Putamen (tissue), 1 donor: ENCODE data around the gene NAP1L1.

Experiments used
- DNase-seq: peaks from one replicate; pipeline ENCODE4 v3.0.0-alpha.2; 2016; ENCODE audit warnings: low spot score

Gene NAP1L1, protein sequence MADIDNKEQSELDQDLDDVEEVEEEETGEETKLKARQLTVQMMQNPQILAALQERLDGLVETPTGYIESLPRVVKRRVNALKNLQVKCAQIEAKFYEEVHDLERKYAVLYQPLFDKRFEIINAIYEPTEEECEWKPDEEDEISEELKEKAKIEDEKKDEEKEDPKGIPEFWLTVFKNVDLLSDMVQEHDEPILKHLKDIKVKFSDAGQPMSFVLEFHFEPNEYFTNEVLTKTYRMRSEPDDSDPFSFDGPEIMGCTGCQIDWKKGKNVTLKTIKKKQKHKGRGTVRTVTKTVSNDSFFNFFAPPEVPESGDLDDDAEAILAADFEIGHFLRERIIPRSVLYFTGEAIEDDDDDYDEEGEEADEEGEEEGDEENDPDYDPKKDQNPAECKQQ

DNA sequence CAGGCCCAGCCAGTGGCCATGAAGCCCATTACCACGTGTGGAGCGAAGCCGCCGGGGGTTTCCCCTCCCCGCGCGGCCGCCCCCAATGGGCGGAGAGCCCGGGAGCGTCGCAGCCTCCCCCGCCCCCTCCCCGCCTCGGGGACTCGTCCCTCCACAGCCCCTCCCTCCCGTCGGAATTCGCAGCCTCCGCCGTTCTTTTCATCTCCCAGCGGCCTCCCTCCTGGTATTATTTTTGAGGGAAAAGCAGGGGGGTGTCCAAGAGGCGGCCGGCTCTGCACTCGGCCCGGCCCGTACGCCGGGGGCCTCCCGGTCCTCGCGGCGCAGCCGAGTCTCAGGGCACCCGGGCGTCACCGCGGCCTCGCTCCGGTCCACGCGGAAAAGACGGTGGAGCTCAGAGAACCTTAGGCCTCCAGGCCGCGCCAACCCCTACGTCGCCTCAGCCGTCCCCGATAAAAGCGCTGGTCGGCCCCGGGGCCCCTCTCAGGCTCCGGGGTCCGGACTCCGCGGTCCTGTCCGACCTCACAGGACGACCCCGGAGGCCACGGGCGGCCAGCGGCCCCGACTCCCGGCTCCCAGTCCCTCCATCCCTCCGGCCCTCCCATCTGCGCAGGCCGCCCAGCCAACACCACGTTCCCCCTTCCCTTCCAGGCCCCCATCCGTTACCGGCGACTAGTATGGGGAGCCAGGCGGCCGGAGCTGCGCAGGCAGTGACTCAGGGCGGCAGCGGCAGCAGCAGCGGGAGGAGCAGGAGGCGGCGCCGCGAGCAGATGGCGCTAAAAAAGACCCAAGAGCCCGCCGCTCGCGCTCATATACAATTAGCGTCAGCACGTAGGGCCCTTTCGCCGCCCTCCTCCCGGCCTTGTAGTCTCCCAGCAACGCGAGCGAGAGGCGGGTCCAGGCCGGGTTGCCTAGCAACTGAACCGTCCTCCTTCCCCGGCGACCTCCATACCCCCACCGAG lies at the start of gene NAP1L1:
Gene NAP1L1, minus strand, starts transcription at position 782 of the 959 bp plus-strand sequence. CDS start 10,466 bp downstream, outside the sequence.
- peak; percentile 98 for DNase-seq

DNA sequence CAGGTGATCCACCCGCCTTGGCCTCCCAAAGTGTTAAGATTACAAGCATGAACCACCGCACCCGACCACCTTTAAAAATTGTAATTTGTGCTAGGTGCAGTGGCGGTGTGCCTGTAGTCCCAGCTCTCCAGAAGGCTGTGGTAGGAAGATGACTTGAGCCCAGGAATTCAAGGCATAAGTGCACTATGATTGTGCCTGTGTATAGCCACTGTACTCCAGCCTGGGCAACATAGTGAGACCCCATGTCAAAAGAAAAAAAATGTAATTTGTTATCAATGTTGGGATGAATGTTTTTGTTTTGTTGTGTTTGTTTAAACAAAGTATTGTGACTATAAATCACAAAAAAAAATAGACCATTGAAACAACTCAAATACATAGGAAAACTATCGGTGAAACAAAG lies 43.1 kb upstream of the NAP1L1 start:
- no peak for DNase-seq

DNA sequence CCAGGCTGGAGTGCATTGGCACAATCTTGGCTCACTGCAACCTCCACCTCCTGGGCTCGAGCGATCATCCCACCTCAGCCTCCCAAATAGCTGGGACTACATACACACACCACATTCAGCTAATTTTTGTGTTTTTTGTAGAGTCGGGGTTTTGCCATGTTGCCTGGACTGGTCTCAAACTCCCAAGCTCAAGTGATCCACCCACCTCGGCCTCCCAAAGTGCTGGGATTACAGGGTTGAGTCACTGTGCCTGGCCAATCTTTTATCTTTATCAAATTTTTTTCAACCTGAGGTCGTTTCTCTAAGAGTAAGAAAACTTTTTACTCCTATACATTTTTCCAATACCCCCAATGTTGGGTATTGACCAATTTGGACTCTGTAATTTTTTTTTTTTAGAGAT lies 40.0 kb upstream of the NAP1L1 start:
- no peak for DNase-seq

DNA sequence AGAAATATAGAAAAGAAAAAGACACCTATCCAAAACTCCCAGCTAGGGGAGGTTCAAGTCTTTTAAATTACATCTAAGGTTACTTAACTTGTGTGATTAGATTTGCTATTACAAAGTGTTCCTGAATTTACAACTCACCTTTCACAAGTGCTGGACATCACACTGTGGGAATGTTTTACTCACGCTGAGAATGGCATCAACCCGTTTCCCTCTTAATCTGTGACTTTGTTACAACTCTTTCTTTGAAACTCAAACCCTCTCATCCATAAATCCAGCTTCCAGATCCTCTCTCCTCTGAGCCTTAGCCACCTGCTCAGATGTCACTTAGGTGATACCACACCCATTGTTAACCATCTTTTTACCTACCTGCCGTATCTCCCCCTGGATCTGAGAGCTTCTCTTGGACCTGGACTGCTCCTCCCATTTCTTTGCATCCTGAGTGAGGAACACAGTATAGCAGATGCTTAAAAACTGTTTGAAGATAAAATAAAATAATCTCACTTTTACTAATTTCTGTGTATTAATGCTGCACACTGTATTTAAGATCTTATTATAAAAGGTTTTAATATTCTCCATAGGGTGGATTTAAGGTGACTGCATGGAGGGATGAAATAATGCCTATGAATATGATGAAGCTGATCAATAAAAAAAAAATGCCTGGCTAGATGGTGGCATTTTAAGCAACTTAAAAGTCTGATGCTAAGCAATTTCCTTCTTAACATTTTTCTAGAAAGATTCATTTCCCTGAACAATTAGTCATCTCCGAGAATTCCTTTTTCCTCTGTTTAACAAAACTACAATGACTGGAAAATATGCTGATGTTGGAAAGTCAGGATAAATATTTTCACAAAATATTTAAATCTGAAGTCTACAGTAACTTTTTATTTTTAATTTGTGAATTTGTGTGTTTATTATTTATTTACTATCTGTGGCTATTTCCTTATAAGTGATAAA lies 39.1 kb upstream of the NAP1L1 start:
- DNase-seq = no peak

DNA sequence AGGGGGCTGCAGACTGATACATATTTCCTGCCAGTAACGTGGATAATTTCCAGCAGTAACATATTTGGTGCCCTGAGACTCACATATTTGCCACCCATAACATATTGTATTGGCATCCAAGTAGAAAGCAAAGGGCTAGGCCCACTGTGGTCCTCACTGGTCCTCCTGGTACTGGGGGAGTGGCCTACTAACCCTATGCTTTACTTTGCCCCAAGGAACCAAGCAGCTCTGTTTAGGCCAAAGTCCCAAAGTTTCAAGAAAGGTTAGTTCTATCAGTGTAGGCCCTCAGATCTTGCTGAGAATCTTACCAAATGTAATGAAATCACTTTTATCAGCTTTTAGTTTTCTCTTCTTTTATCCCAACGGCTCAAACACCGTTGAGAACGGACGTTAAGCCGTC lies 35.4 kb upstream of the NAP1L1 start:
- DNase-seq = no peak

DNA sequence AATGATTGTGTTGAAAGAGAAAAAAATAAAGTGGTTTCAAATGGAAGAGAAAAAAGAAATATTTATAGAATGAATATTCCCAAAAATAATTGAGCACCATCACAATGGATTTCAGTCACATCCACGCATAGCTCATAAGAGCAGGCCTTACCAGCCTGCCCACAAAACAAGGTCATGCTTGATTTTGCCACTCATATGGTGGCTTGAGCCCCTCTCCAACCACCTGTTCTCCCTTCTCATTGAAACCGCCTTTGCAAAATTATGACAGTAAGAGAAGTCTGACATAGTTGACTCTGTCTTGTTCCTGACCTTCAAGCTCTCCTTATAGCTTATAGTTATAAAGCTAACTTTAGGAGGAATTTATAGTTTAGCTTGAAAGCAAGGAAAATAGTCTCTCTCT lies 33.3 kb upstream of the NAP1L1 start:
- no peak for DNase-seq

DNA sequence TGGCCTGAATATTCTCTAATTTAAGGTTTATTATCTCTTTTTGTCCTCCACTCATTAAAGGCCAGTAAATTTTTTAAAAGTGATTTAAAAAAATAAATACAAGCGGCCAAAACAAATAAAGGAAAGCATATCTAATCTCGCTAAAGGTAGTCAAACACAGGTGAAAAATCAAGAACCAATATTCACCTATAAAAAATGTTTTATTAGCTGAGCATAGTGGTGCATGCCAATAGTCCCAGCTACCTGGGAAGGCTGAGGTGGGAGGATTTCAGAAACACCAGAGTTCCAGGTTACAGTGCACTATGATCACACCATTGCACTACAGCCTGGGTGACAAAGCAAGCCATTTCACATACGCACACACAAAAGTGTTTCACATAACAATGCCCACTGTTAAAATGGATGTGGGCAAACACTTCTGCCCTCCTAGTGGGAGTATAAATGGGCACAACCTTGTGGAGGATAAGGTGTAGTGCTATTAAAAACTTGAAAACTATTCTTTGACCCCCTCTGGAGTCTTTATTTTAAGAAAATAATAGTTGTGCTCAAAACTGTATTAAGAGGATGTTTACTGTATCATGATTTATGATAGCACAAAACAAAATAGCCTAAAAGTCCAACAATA lies 32.7 kb upstream of the NAP1L1 start:
- DNase-seq = no peak

DNA sequence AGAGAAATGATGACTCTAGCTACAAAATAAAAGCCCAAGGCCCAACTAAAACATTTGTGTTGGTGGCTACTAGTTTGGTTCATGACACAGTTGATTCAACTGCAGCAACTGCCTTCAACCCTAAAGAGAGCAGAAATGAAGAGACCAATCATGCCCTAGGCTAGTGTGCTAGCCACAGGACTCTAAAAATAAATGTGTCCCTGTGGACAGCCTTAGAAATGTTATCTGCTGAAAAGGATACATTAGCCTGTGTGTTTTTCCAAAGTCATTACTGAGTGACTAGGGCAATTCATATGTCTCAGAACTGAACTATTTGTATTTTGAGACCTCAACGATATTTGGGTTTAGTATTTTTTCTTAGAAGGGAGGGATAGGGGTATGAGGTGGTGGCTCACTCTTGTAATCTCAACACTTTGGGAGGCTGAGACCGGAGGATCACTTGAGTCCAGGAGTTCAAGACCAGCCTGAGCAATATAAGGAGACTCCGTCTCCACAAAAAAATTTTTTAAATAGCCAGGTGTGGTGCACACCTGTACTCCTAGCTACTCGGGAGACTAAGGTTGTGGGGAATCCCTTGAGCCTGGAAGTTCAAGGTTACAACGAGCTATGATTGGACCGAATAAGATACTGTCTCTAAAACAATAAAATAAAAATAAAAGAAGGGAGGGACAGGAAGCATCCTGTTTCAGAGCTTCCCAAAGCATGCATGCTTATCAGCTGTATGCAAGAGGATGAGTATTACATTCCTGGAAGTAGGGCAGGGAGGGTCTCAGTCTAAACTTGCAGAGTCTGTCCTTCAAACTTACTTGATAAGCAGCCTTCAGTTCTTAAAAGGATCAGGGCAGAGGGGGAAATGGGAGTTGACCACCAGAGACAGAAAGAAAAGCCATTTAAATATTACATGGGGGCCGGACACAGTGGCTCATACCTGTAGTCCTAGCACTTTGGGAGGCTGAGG lies 29.6 kb upstream of the NAP1L1 start:
- no peak for DNase-seq

DNA sequence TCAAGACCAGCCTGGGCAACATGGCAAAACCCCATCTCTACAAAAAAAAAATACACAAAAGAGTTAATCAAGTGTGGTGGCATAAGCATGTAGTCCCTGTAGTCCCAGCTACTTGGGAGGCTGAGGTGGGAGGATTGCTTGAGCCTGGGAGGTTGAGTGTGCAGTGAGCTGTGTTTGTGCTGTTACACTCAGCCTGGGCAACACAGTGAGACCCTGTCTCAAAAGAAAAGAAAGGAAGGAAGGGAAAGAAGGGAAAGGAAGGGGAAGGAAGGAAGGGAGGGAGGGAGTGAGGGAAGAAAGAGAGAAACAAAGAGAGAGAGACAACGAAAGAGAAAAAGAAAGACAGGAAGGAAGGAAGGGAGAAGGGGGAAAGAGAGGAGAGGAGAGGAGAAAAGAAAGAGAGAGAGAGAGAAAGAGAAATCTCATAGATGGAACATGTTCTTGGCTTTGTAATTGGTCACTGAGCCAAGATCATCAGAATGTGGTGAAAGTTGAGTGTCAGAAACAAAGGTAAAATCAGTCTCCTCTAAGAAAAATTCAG lies 26.8 kb upstream of the NAP1L1 start:
- no peak for DNase-seq

DNA sequence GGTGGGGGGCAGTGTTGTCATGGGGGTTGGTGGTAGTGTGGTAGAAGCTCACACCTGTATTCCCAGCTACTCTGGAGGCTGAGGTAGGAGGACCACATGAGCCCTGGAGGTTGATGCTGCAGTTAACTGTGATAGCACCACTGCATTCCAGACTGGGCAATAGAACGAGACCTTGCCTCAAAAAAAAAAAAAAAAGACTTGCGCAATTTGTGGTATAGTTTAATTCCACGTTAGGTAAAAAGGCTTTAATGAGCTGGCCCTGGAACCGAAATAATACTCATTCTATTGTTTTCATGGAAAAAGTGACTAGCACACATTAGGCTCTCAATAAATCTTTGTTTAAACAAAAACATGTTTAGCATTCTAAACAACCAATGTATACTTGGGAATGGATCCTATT lies 25.4 kb upstream of the NAP1L1 start:
- DNase-seq = no peak

DNA sequence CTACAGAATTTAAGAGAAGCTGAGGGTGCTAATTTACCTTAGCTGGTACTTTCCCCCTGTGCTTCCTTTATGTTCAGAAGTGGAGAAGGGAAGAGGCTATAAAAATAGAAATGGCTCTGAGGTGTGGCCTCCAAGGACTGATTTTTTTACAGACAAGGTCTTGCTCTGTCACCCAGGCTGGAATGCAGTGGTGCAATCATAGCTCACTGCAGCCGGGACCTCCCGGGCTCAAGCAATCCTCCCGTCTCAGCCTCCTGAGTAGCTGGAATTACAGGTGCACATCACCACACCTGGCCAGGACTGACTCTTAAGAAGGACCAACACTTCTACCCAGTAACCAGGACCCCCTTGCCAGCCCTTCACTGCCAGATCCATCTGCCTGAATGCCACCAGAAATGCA lies 23.9 kb upstream of the NAP1L1 start:
- DNase-seq = no peak

DNA sequence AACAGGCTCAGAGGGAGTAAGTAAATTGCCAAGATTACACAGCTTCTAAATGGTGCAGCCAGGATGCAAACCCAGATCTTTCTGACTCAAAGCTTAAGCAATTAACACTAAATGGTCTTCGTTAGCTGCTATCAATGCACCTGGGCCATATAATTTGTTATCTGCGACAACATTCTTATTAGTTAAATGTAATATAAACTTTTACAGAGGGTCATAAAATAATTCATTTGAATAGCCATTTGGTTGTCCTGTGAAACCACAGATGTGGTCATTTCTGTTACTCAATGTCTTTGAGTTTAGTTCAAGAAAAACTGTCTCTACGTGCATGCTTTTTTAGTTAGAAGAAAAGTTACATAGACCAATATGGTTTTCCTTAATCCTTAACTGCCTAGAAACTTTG lies 22.1 kb upstream of the NAP1L1 start:
- DNase-seq = no peak

DNA sequence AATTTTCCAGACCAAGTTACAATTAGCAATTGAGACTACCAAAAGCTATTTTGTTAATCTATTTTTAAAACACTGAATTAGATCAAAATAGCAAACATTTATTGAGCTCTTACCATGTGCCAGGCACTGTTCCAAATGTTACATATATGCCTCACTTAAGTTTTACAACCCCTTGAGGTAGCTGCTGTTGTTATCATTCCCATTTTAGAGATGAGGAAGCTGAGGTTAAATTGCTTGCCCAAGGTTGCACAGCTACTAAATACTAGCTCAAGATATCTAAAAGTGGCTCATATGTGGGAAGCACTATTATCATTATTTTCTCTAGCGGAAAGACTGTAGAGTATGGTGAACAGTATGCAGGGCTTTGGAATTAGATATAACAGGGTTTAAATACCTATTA lies 19.5 kb upstream of the NAP1L1 start:
- no peak for DNase-seq

DNA sequence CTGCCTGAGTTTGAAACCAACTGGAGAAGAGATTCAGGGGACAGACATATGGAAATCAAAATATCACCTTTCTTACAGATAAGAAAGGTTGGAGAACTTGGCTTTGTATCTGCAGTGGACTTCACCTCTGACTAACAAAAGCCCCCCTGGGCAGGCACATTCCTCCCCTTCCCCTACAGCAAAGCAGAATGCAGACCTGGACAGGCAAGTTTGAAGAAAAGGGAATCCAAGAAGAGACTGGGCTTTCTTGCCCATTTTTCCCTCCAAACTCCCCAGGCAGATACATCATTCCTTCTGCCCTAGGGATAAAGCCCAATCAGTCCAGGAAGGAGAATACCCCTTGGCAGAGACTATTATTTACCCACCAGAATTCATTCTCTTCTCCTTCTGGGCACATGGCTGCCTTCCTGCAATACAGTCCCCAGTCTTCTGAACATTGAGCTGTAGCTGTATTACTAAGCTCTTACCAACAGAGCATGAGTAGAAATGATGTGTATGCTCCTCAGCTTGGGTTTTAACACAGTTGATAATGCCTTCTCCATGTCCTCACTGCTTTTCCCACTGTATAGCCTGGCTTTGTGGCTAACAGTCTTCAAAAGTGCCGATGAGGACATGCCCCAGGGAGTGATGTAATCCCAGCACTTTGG lies 17.4 kb upstream of the NAP1L1 start:
- DNase-seq = no peak

DNA sequence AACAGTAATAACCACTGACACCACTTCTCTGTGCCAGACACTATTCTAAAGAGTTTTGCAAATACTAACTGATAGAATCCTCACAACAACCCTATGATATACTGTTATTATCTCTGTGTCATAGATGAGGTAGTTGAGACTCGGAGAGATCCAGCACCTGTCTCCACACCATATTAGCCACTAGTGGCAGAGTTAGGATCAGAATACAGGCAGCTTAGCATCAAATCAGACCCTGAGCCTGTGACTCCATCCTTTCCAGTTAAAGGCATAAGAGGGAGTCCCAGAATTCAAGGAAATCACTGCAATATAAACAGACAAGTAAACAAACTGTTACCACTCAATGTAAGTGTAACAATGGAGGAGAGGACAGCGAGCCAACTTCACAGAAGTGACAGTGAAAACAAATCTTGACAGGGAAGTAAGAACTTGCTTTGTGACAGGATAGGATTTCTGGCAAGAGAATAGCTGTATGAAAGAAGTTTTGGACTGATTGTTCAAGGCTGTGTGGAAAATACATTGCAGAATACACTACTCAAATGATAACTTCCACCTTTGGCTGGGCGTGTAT lies 11.7 kb upstream of the NAP1L1 start:
- DNase-seq = no peak

DNA sequence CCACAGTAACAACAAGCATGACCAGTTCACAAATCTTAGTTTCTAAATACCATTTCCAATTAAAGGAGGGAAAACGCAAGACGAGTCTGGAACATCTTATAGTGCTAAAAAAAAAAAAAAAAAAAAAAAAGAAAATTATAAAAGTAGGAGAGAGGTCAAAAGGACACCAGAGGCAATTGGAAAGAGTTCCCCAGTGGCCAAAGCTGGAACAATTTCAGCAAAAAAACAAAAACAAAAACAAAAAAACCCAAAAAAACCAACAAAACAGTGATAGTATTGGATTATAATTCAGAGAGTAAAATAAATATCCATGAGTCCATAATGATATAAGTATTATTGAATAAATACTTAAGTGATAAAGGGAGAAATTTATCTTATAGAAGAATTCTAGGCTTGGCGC lies 10.3 kb upstream of the NAP1L1 start:
- DNase-seq = no peak

DNA sequence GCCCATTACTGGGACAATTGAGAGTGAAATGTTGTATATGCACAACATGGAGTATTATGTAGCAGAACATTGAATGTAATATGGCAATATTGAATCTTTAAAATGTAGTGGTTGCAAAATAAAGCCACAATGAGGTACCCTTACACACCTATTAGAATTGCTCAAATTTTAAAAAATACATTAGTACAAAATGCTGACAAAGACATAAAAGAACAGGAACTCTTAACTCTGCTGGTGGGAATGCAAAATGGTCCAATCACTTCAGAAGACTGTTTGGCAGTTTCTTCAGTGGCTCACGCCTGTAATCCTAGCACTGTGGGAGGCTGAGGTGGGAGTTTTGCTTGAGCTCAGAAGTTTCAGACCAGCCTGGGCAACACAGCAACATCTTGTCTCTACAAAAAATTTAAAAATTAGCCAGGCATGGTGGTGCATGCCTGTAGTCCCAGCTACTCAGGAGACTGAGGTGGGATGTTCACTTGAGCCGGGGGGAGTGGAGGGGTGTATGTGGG lies 6.8 kb upstream of the NAP1L1 start:
- no peak for DNase-seq

DNA sequence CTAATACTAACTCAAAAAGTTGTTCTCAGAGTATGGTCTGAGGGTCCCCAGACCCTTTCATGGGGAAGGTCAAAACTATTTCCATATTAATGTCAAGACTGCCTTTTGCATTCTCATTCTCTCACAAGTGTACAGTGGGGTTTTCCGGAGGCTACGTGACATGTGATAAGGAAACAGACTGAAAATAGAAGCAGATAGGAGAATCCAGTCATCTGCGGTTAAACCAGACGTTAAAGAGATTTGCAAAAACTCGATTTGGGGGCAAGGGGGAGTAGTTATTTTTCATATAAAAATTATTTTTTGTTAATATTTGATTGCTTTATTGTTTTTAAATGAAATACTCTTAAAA lies 1.0 kb upstream of the NAP1L1 start:
- DNase-seq = no peak
